HG02678 (cell line): ENCODE data around the gene ZNF620.
A peak's percentile ranks its signal among the peaks of the same experiment; 100 is the strongest.
"Not testable (repeated sequence)": the region's sequence is repeated elsewhere in the genome, so short reads cannot be mapped to it uniquely, and the experiment has no call there.

Source experiments
- ATAC-seq: cut with Tn5 transposase; IDR thresholded peaks from one replicate; pipeline ENCODE4 v1.9.1; 2021; ENCODE audit warnings: mild to moderate bottlenecking, moderate library complexity; ENCODE audit not compliant: unreplicated experiment

The ZNF620 gene

GRCh38 chr3:40499952-40500351, 5.9 kb upstream of the ZNF620 start:
- no peak for ATAC-seq

GRCh38 chr3:40502034-40502433, 3.8 kb upstream of the ZNF620 start:
- ATAC-seq = no peak

GRCh38 chr3:40504636-40505430, 1.0 kb upstream of the ZNF620 start:
- ATAC-seq = no peak

- ATAC-seq = no peak
Observed at GRCh38 chr3:40511031-40511718, 5.3 kb downstream of the ZNF620 start.

GRCh38 chr3:40516201-40516600, 10.4 kb downstream of the ZNF620 start:
- no peak for ATAC-seq

- no peak for ATAC-seq
Observed at GRCh38 chr3:40518067-40518466, 12.2 kb downstream of the ZNF620 start.

GRCh38 chr3:40518848-40519247, 13.0 kb downstream of the ZNF620 start:
- no peak for ATAC-seq

- no peak for ATAC-seq
Observed at GRCh38 chr3:40521254-40521653, 15.4 kb downstream of the ZNF620 start.

GRCh38 chr3:40523781-40524180, 17.9 kb downstream of the ZNF620 start:
- ATAC-seq = no peak

- no peak for ATAC-seq
Observed at GRCh38 chr3:40524222-40524567, 18.4 kb downstream of the ZNF620 start.

GRCh38 chr3:40524568-40525285, 18.9 kb downstream of the ZNF620 start, which contains the start of gene ZNF621:
ZNF621 (plus strand) TSS chr3:40524960; CDS start chr3:40525841, 881 bp downstream.
- ATAC-seq = peak; percentile 99

- ATAC-seq = no peak
Observed at GRCh38 chr3:40528426-40528825, 22.6 kb downstream of the ZNF620 start.

GRCh38 chr3:40532252-40532651, 26.4 kb downstream of the ZNF620 start:
- no peak for ATAC-seq

GRCh38 chr3:40534283-40534682, 28.4 kb downstream of the ZNF620 start:
- ATAC-seq = no peak

GRCh38 chr3:40546816-40547215, 41.0 kb downstream of the ZNF620 start:
- ATAC-seq = no peak

GRCh38 chr3:40550167-40550566, 44.3 kb downstream of the ZNF620 start:
- no peak for ATAC-seq

GRCh38 chr3:40557575-40558161, 51.8 kb downstream of the ZNF620 start:
- peak; percentile 44 for ATAC-seq

GRCh38 chr3:40562482-40562881, 56.6 kb downstream of the ZNF620 start:
- ATAC-seq = not testable (repeated sequence)

- not testable (repeated sequence) for ATAC-seq
Observed at GRCh38 chr3:40565629-40566028, 59.8 kb downstream of the ZNF620 start.

GRCh38 chr3:40566694-40567093, 60.9 kb downstream of the ZNF620 start:
- ATAC-seq = no peak
